B cell (primary cell): ENCODE measurements around the gene RABL6.

Experiments
- CTCF ChIP-seq: fragments of 200-600 bp; IDR thresholded peaks from one replicate; pipeline ENCODE4 v1.8.0; 2022; ENCODE audit warnings: antibody characterized with exemption, mild to moderate bottlenecking
- EZH2 ChIP-seq: IDR thresholded peaks from 2 replicates; pipeline ENCODE4 v1.6.1; 2012; ENCODE audit warnings: borderline replicate concordance, low read depth, mild to moderate bottlenecking, moderate library complexity, low read length; ENCODE audit not compliant: insufficient read depth, poor library complexity, severe bottlenecking

DNA sequence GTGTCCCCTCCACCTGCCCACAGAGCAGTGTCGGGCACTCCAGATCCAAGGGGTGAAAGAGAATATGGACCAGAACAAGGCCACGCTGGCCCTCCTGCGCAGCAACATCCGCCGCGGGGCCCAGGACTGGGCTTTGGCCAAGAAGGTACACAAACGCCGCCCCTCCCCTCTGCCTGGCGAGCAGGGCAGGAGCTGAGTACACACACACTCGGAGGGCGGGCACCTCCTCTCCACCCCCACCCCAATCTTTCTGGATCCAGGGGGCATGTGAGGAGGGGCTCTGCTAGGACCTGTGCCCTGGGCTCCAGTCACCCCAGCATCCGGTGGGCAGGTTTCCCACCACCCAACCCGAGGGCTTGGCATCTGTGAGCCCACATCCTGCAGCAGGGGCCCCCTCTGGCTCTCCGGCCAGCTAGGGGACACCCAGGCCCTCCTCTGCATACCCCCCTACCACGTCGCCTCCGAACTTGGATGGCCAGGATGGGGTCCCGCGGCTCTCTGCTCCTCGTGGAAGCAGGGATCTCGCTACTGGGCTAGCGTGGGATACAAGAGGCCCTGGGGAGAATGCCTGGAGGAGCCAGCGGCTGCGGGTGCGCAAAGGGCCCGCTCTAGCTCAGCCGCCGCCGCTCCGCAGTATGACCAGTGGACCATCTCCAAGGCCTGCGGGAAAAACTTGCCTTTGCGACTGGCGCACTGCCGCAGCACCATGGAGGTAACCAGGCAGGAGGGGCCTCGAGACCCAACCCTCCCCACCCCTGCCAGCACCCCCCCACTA is 8.5 kb upstream of the RABL6 start:
- TF ChIP-seq CTCF, result no peak
- TF ChIP-seq EZH2, result no peak
